Measurements from ENCODE around the gene XPO5.
"Not testable (repeated sequence)": the region's sequence is repeated elsewhere in the genome, so short reads cannot be mapped to it uniquely, and the experiment has no call there.

XPO5 gene

GRCh38 chr6:43504756-43505593 is 70.9 kb downstream of the XPO5 start:
- no peak for DNase-seq (ENCODE audit: low read depth)
- no peak for TF ChIP-seq CTCF (IDR thresholded peaks at IDR 0.05; ENCODE audit: low read depth, low read length, missing control alignments)
- H3K4me3 ChIP-seq (ENCODE audit: low read depth, low read length), result no peak overlapping the region

DNA sequence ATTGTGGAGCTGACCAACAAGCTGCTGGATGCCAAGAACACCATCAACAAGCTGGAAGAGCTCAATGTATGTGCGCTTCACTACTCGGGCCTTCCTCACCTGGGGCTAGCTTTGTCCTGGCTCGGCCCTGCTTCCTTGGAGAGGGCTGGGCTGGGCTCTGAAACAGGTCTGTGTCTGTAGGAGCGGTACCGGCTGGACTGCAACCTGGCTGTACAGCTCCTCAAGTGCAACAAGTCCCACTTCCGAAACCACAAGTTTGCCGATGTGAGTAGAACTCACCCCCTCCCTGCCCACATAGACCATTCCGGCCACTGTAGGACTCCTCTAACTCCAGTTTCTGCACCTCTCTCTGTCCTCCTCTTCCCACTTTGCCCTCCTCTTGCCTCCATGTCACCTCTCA is 72.4 kb downstream of the XPO5 start:
- no peak for TF ChIP-seq CTCF (IDR thresholded peaks at IDR 0.05; ENCODE audit: low read depth, low read length, missing control alignments)
- H3K4me3 ChIP-seq (ENCODE audit: low read depth, low read length), result no peak overlapping the region

GRCh38 chr6:43502666-43503065 is 73.2 kb downstream of the XPO5 start:
- H3K4me3 ChIP-seq (ENCODE audit: low read depth, low read length), result no peak overlapping the region
- DNase-seq (ENCODE audit: low read depth), result no peak
- TF ChIP-seq CTCF (IDR thresholded peaks at IDR 0.05; ENCODE audit: low read depth, low read length, missing control alignments), result no peak

More for the DNA sequence above, 72.4 kb downstream of the XPO5 start:
- no peak for DNase-seq (ENCODE audit: low read depth)

DNA sequence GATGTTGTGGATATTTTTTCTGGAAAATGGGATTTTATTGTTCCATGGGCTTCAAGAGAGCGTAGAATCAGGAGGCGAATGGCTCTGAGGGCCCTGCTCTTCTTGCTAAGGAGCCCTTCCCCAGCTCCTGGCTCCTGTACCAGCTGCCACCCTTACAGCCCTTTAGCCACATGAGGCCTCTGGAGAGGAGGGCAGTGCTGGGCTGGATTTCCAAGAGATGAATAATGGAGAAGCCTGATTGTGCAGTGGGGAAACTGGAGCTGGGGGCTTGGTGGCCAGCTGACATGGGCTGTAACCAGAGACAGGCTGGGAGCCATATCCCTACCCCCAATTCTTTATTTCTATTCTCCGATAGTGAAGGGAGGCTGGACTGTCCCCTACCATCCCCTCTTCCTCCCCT is 74.9 kb downstream of the XPO5 start:
- H3K4me3 ChIP-seq (ENCODE audit: low read depth, low read length), result no peak overlapping the region
- no peak for TF ChIP-seq CTCF (IDR thresholded peaks at IDR 0.05; ENCODE audit: low read depth, low read length, missing control alignments)
- DNase-seq (ENCODE audit: low read depth), result no peak

GRCh38 chr6:43499028-43499815 is 76.6 kb downstream of the XPO5 start:
- no peak for DNase-seq (ENCODE audit: low read depth)
- no peak for TF ChIP-seq CTCF (IDR thresholded peaks at IDR 0.05; ENCODE audit: low read depth, low read length, missing control alignments)
- no peak overlapping the region for H3K4me3 ChIP-seq (ENCODE audit: low read depth, low read length)

- not testable (repeated sequence) for H3K4me3 ChIP-seq (ENCODE audit: low read depth, low read length); DNase-seq (ENCODE audit: low read depth)
Observed at GRCh38 chr6:43498291-43498690, 77.5 kb downstream of the XPO5 start.

DNA sequence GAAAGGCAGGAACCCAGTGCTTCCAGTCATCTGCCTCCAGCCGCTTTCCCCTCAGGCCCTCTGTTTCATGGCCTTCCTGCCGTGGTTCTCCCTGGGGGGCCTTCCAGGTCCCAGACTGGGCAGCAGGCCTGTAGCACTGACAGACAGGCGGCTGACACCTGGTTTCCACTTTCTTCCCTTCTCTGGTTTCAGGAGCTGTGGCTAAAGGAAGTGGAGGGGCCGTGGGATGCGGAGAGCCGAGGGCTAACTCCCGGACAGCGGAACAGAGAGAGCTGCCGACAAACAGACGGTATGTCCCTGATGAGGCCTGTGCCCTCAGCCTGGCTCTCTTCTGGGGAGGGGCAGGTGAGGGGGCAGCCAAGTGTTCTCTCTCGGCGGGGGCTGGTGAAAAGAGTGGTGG is 78.1 kb downstream of the XPO5 start:
- no peak for DNase-seq (ENCODE audit: low read depth)
- no peak for TF ChIP-seq CTCF (IDR thresholded peaks at IDR 0.05; ENCODE audit: low read depth, low read length, missing control alignments)
- no peak overlapping the region for H3K4me3 ChIP-seq (ENCODE audit: low read depth, low read length)

All from GM12864 (cell line).